ENCODE data around the gene THSD4. TPM values are rescaled to one million over a fixed set of nuclear protein-coding genes. Genes with fewer than 3 reads are reported as not detected.

Gene THSD4
- total and polyA plus RNA-seq, 2 donors (not counting 1 experiment from before 2014, with no cell fraction given), result 43.1 to 95.5 TPM

DNA sequence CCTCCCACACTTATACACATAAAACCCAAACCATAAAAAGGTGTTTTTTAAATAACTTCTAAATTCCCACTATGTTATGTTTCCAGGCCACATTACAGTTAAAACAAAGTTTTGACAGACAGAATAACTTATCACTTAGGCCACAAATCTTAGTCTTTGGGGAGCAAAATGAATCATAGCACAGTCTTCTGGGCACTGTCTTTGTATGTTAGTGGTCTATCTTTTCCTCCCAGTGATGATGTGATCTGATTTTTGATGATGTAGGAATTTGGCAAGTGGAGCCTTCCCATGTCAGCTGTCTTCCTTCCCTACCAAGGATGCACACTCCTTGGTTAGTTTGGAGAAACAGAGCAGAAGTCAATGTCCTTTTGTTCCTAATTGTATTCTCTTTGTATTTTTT is 67.3 kb downstream of the THSD4 start:
- H3K27me3 ChIP-seq (ENCODE audit: control insufficient read depth, insufficient read depth, low read length), result no peaks in the 10 kb centered on the region
- H3K36me3 ChIP-seq (ENCODE audit: control insufficient read depth, insufficient read depth, low read length), result no peaks in the 10 kb centered on the region
- TF ChIP-seq EZH2 (IDR thresholded peaks at IDR 0.05; ENCODE audit: low read length, missing control alignments) (no peak), CTCF (conservative IDR thresholded peaks at IDR 0.05 in 1 of 2, IDR thresholded peaks at IDR 0.05 in 1 of 2; ENCODE audit: low read depth in 1 of 2, low read length in 2 of 2) (no peak)
- no peak overlapping the region for H3K9ac ChIP-seq (ENCODE audit: insufficient read depth, low read length)
- no peak overlapping the region for H3K4me3 ChIP-seq (replicated peaks in 1 of 4; ENCODE audit: control extremely low read depth in 1 of 4, insufficient read depth in 1 of 4, low read depth in 3 of 4, low read length in 4 of 4)
- H3K9me3 ChIP-seq (ENCODE audit: control insufficient read depth, insufficient read depth, low read depth, low read length), result no peaks in the 10 kb centered on the region
- H3K4me2 ChIP-seq (ENCODE audit: extremely low read depth, insufficient read depth, low read length), result no peak overlapping the region
- no peak overlapping the region for H3K27ac ChIP-seq (ENCODE audit: insufficient read depth, low read length)
- H4K20me1 ChIP-seq (ENCODE audit: control insufficient read depth, extremely low read depth, insufficient read depth, low read length), result no peaks in the 10 kb centered on the region
- no peaks in the 10 kb centered on the region for H3K4me1 ChIP-seq (ENCODE audit: control insufficient read depth, extremely low read depth, insufficient read depth, low read length)
- no peak overlapping the region for H2AFZ ChIP-seq (ENCODE audit: low read length)
- DNase-seq (ENCODE audit: low read depth in 2 of 2), result peak in 1 of 2 donors; percentile 55
- no peaks in the 10 kb centered on the region for H3K79me2 ChIP-seq (ENCODE audit: control insufficient read depth, insufficient read depth, low read length)

- no peak overlapping the region for H3K4me3 ChIP-seq (replicated peaks in 1 of 4; ENCODE audit: control extremely low read depth in 1 of 4, insufficient read depth in 1 of 4, low read depth in 3 of 4, low read length in 4 of 4)
- no peaks in the 10 kb centered on the region for H3K36me3 ChIP-seq (ENCODE audit: control insufficient read depth, insufficient read depth, low read length)
- no peak overlapping the region for H3K9ac ChIP-seq (ENCODE audit: insufficient read depth, low read length)
- no peak overlapping the region for H2AFZ ChIP-seq (ENCODE audit: low read length)
- H3K4me2 ChIP-seq (ENCODE audit: extremely low read depth, insufficient read depth, low read length), result no peak overlapping the region
- H3K27ac ChIP-seq (ENCODE audit: insufficient read depth, low read length), result no peak overlapping the region
- DNase-seq (ENCODE audit: low read depth in 2 of 2), result no peak
- no peaks in the 10 kb centered on the region for H4K20me1 ChIP-seq (ENCODE audit: control insufficient read depth, extremely low read depth, insufficient read depth, low read length)
- TF ChIP-seq CTCF (conservative IDR thresholded peaks at IDR 0.05 in 1 of 2, IDR thresholded peaks at IDR 0.05 in 1 of 2; ENCODE audit: low read depth in 1 of 2, low read length in 2 of 2) (no peak), EZH2 (IDR thresholded peaks at IDR 0.05; ENCODE audit: low read length, missing control alignments) (no peak)
- no peaks in the 10 kb centered on the region for H3K79me2 ChIP-seq (ENCODE audit: control insufficient read depth, insufficient read depth, low read length)
- no peaks in the 10 kb centered on the region for H3K9me3 ChIP-seq (ENCODE audit: control insufficient read depth, insufficient read depth, low read depth, low read length)
- H3K4me1 ChIP-seq (ENCODE audit: control insufficient read depth, extremely low read depth, insufficient read depth, low read length), result no peaks in the 10 kb centered on the region
- H3K27me3 ChIP-seq (ENCODE audit: control insufficient read depth, insufficient read depth, low read length), result no peaks in the 10 kb centered on the region
Observed at GRCh38 chr15:71183063-71183462, 67.8 kb downstream of the THSD4 start.

DNA sequence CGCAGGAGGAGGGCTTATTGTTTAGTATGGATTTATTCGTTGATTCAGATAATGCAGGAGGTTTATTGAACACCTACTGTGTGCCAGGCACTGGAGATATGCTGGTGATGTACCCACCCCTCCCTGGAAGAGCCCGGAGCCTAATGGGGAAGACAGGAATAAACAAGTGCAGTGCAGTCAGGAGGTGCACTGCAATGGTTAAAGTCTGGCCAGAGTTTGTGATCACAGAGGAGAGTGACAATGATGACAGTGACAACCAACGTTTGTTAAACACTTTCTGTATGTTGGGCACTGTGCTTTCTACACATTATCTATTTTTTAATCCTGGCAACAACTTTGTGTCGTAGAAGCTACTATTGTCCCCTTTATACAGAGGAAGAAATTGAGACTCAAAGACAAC is 70.4 kb downstream of the THSD4 start:
- H3K79me2 ChIP-seq (ENCODE audit: control insufficient read depth, insufficient read depth, low read length), result no peaks in the 10 kb centered on the region
- H4K20me1 ChIP-seq (ENCODE audit: control insufficient read depth, extremely low read depth, insufficient read depth, low read length), result no peaks in the 10 kb centered on the region
- H3K27me3 ChIP-seq (ENCODE audit: control insufficient read depth, insufficient read depth, low read length), result no peaks in the 10 kb centered on the region
- H3K9me3 ChIP-seq (ENCODE audit: control insufficient read depth, insufficient read depth, low read depth, low read length), result no peaks in the 10 kb centered on the region
- no peak overlapping the region for H3K9ac ChIP-seq (ENCODE audit: insufficient read depth, low read length)
- TF ChIP-seq EZH2 (IDR thresholded peaks at IDR 0.05; ENCODE audit: low read length, missing control alignments) (no peak), CTCF (conservative IDR thresholded peaks at IDR 0.05 in 1 of 2, IDR thresholded peaks at IDR 0.05 in 1 of 2; ENCODE audit: low read depth in 1 of 2, low read length in 2 of 2) (no peak)
- DNase-seq (ENCODE audit: low read depth in 2 of 2), result no peak
- H3K36me3 ChIP-seq (ENCODE audit: control insufficient read depth, insufficient read depth, low read length), result peaks cover 1% of the 10 kb centered on the region
- no peak overlapping the region for H2AFZ ChIP-seq (ENCODE audit: low read length)
- H3K4me3 ChIP-seq (replicated peaks in 1 of 4; ENCODE audit: control extremely low read depth in 1 of 4, insufficient read depth in 1 of 4, low read depth in 3 of 4, low read length in 4 of 4), result no peak overlapping the region
- no peak overlapping the region for H3K27ac ChIP-seq (ENCODE audit: insufficient read depth, low read length)
- H3K4me2 ChIP-seq (ENCODE audit: extremely low read depth, insufficient read depth, low read length), result no peak overlapping the region
- no peaks in the 10 kb centered on the region for H3K4me1 ChIP-seq (ENCODE audit: control insufficient read depth, extremely low read depth, insufficient read depth, low read length)

Measured in fibroblast of lung (primary cell).